ENCODE results near the gene CIB4.
"Not testable (repeated sequence)": the region's sequence is repeated elsewhere in the genome, so short reads cannot be mapped to it uniquely, and the experiment has no call there.

The CIB4 gene

DNA sequence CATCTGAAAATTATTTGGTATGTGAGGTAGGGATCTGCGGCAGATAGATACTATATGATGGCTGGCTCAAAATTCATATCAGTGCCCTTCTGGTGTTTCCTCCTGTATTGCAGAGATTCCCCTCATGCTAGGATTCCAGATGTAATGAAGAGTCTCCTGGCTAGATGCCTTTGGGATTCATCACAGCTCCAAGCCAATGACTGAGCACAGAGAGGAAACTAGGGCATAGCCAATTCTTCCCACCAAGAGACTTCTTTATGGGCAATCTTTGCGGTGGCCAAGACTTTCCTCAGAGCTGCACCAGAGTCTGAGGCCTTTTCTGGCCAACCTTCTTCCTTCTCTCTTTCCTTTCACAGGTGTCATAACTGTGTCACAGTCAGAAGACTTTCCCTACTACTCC is 25.5 kb upstream of the CIB4 start:
- Histone ChIP-seq H3K9me3 (no peaks in the 10 kb centered on the region), H3K36me3 (no peaks in the 10 kb centered on the region), H3K4me3 (no peak overlapping the region), H3K27ac (no peak overlapping the region), H3K27me3 (no peaks in the 10 kb centered on the region), H3K4me1 (no peaks in the 10 kb centered on the region)
- peak in 1 of 2 donors; percentile 21 for DNase-seq
- TF ChIP-seq, protein P1, sequence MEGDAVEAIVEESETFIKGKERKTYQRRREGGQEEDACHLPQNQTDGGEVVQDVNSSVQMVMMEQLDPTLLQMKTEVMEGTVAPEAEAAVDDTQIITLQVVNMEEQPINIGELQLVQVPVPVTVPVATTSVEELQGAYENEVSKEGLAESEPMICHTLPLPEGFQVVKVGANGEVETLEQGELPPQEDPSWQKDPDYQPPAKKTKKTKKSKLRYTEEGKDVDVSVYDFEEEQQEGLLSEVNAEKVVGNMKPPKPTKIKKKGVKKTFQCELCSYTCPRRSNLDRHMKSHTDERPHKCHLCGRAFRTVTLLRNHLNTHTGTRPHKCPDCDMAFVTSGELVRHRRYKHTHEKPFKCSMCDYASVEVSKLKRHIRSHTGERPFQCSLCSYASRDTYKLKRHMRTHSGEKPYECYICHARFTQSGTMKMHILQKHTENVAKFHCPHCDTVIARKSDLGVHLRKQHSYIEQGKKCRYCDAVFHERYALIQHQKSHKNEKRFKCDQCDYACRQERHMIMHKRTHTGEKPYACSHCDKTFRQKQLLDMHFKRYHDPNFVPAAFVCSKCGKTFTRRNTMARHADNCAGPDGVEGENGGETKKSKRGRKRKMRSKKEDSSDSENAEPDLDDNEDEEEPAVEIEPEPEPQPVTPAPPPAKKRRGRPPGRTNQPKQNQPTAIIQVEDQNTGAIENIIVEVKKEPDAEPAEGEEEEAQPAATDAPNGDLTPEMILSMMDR (IDR thresholded peaks at IDR 0.05): no peak
- intact Hi-C loops (cut with DNase I; ENCODE audit: low total_unique reads): no loop called here

DNA sequence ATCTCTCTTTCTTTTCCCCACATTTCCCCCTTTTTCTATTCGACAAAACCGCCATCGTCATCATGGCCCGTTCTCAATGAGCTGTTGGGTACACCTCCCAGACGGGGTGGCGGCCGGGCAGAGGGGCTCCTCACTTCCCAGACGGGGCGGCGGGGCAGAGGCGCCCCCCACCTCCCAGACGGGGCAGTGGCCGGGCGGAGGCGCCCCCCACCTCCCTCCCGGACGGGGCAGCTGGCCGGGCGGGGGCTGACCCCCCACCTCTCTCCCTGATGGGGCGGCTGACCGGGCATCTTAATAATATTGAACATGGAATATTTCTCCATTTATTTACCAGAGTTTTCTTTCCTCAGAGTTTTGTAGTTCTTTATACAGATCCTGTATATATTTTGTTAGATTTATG is 24.1 kb upstream of the CIB4 start:
- H3K4me1 ChIP-seq; H3K4me3 ChIP-seq; H3K27ac ChIP-seq; H3K27me3 ChIP-seq; H3K36me3 ChIP-seq; H3K9me3 ChIP-seq; intact Hi-C loops (cut with DNase I; ENCODE audit: low total_unique reads): not testable (repeated sequence)
- peak in 1 of 2 donors; percentile 32 for DNase-seq

DNA sequence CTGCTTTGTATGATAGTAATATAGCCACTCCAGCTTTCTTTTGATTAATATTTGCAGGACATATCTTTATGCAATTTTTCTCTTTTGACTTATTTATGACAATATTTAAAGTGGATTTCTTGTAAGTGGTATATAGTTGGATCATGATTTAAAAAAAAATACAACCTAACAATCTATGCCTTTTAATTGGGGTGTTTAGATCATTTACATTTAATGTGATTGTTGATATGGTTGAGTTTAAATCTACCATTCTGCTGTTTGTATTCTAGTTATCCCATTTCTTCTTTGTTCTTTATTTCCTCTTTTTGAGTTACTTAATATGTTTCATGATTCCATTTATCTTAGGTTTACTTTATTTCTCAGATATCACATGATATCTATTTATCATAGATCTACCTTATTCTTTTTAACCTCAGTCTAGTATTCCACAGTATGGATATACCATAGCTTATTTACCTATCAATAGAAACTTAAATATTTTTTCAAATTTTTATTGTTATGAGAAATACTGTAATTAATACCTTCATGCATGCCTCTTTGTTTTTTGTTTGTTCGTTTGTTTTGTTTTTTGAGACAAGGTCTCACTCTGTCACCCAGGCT is 19.3 kb upstream of the CIB4 start:
- Histone ChIP-seq H3K4me1 (no peaks in the 10 kb centered on the region), H3K4me3 (no peak overlapping the region), H3K36me3 (peaks cover 0 to 5% (median 0%) of the 10 kb centered on the region in 3 donors), H3K27me3 (peaks cover 0 to 2% of the 10 kb centered on the region in 2 donors), H3K27ac (no peak overlapping the region), H3K9me3 (peaks cover 0 to 9% (median 6%) of the 10 kb centered on the region in 3 donors)
- DNase-seq: no peak
- intact Hi-C loops (cut with DNase I; ENCODE audit: low total_unique reads): no loop called here
- TF ChIP-seq, protein P1 (IDR thresholded peaks at IDR 0.05): no peak

DNA sequence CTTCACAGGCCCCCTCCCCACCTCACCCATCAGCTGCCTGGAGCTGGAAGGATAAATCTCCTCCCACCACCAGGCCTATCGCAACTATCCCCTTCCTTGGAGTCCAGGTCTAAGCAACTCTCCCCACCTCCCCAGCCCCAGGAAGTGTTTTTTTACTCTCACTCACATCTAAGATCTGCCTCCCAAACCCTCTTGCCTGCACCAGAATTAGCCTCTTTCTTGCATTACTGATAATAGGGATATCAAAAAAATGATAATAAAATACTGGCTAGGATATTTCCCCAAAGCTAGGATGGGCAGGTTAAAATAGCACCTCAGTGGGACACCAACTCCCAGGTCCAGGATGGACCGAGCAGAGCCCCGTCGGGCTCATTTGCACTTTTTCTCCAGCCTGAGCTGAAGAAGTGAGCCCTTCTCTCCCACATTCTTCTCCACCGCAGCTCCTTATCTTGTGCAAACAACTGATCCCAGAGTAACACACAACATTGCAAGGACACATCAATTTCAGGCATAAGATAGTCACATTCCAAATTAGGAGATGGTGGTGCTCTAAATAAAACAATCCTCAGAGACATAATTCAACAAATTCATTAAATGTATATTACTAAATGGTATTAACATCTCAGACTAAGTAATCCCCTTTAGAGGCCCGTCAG is 17.7 kb upstream of the CIB4 start:
- intact Hi-C loops (cut with DNase I; ENCODE audit: low total_unique reads): no loop called here
- no peaks in the 10 kb centered on the region for H3K4me1 ChIP-seq
- peaks cover 0 to 2% of the 10 kb centered on the region in 2 donors for H3K27me3 ChIP-seq
- peak in 1 of 2 donors; percentile 25 for DNase-seq
- H3K36me3 ChIP-seq: peaks cover 0 to 5% (median 0%) of the 10 kb centered on the region in 3 donors
- TF ChIP-seq, protein P1 (IDR thresholded peaks at IDR 0.05): no peak
- peaks cover 0 to 9% (median 6%) of the 10 kb centered on the region in 3 donors for H3K9me3 ChIP-seq
- no peak overlapping the region for H3K27ac ChIP-seq
- no peak overlapping the region for H3K4me3 ChIP-seq

DNA sequence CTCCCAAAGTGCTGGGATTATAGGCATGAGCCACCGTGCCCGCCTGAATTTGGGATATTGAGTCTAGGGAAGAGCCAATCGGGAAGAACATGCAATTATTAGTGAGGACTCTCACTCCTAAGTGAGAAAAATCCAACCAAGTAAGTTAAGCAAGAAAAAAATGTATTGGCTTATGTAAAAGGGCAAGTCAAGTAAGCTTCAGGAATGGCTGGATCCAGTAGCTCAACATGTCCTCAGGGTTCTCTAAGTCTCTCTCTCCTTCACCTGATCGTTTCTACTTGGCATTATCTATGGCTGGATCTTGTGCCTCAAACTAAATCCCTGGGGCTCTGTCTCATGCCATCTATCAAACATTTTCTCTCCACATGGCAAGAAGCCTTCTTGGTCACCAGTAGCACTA is 16.1 kb upstream of the CIB4 start:
- TF ChIP-seq, protein P1 (IDR thresholded peaks at IDR 0.05): no peak
- intact Hi-C loops (cut with DNase I; ENCODE audit: low total_unique reads): no loop called here

DNA sequence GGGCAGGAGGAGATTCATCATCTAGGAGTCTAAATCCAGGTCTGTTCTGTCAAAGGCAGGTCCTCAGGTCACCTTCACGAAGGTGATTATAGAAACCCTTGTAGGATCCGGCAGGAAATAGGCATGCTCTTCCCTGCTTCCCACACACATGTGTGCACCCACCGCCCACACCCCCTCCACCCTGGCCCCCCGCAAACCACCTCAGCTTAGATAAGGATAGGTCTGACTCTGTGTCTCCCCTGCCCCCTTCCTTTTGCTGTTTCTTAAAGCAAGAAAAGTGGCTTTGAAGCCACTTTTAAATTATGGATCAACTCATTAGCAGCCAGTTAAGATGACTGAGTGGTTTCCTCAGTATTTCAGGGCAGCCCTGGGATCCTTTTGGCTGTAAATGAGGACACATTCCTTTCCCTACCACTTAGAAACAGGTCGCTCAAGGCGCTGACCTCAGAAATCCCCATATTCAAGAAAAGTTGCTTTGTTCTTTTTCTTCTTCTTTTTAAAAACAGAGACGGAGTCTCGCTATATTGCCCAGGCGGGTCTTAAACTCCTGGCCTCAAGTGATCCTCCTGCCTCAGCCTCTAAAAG is 14.5 kb upstream of the CIB4 start:
- Histone ChIP-seq H3K27me3 (peaks cover 0 to 2% of the 10 kb centered on the region in 2 donors), H3K9me3 (peaks cover 0 to 9% (median 6%) of the 10 kb centered on the region in 3 donors), H3K4me3 (no peak overlapping the region), H3K27ac (no peak overlapping the region), H3K36me3 (peaks cover 0 to 5% (median 0%) of the 10 kb centered on the region in 3 donors), H3K4me1 (peaks cover 0 to 3% (median 0%) of the 10 kb centered on the region in 4 donors)
- peak in 1 of 2 donors; percentile 9 for DNase-seq
- TF ChIP-seq, protein P1 (IDR thresholded peaks at IDR 0.05): no peak
- intact Hi-C loops (cut with DNase I; ENCODE audit: low total_unique reads): no loop called here

More for the DNA sequence above, 16.1 kb upstream of the CIB4 start:
- H3K27ac ChIP-seq: no peak overlapping the region
- H3K9me3 ChIP-seq: peaks cover 0 to 9% (median 6%) of the 10 kb centered on the region in 3 donors
- peaks cover 0 to 2% of the 10 kb centered on the region in 2 donors for H3K27me3 ChIP-seq
- no peaks in the 10 kb centered on the region for H3K4me1 ChIP-seq
- DNase-seq: no peak
- H3K4me3 ChIP-seq: no peak overlapping the region
- peaks cover 0 to 5% (median 0%) of the 10 kb centered on the region in 3 donors for H3K36me3 ChIP-seq

DNA sequence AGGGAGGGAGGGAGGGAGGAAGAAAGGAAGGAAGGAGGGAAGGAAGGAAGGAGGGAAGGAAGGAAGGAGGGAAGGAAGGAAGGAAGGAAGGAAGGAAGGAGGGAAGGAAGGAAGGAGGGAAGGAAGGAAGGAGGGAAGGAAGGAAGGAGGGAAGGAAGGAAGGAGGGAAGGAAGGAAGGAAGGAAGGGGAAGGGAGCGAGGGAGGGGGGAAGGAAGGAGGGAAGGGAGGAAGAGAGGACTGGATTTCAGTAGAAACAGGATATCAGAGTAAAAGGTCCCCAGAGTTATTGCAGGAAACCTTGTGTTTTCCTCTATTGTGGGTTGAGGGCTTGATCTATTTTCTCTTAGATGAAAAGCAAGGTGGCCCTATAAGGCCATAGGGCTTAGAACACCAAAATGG is 14.0 kb upstream of the CIB4 start:
- H3K9me3 ChIP-seq; H3K36me3 ChIP-seq; H3K4me1 ChIP-seq; H3K27ac ChIP-seq; H3K27me3 ChIP-seq; intact Hi-C loops (cut with DNase I; ENCODE audit: low total_unique reads); H3K4me3 ChIP-seq: not testable (repeated sequence)
- peak in 1 of 2 donors; percentile 7 for DNase-seq

All from tibial artery (tissue), 4 donors.